GM23338 (cell line): ENCODE data around the gene CELF4. TPM values are rescaled to one million over a fixed set of nuclear protein-coding genes. Genes with fewer than 3 reads are reported as not detected.

Source experiments
- ATAC-seq: fragments of 200-7000 bp; cut with Tn5 transposase; 3 replicates; pipeline ENCODE4 v1.9.1; 2020
- DNase-seq: peaks from one replicate; pipeline ENCODE4 v3.0.0-alpha.2; 2015; ENCODE audit warnings: low spot score
- H2AFZ ChIP-seq: fragments of 200-600 bp; sonication (generic); 2 replicates; pipeline ENCODE4 v1.8.0; 2016; ENCODE audit warnings: antibody characterized with exemption, mild to moderate bottlenecking, moderate library complexity
- H3F3A ChIP-seq: fragments of 200-600 bp; sonication (generic); replicated peaks from 2 replicates; pipeline ENCODE4 v1.8.0; 2017; ENCODE audit warnings: antibody characterized with exemption, mixed run types, low read depth
- H3K27ac ChIP-seq: fragments of 200-600 bp; sonication (generic); 2 replicates; pipeline ENCODE4 v1.6.1; 2016; ENCODE audit warnings: low read depth
- H3K27me3 ChIP-seq: fragments of 200-600 bp; sonication (generic); 2 replicates; pipeline ENCODE4 v1.8.0; 2016; ENCODE audit warnings: mild to moderate bottlenecking, mixed run types, moderate library complexity; ENCODE audit not compliant: insufficient read depth
- H3K36me3 ChIP-seq: fragments of 200-600 bp; sonication (generic); 2 replicates; pipeline ENCODE4 v1.8.0; 2016; ENCODE audit warnings: mild to moderate bottlenecking; ENCODE audit not compliant: insufficient read depth
- H3K4me1 ChIP-seq: fragments of 200-600 bp; sonication (generic); 2 replicates; pipeline ENCODE4 v1.8.0; 2016; ENCODE audit warnings: mild to moderate bottlenecking, moderate library complexity; ENCODE audit not compliant: insufficient read depth
- H3K4me2 ChIP-seq: fragments of 200-600 bp; sonication (generic); 2 replicates; pipeline ENCODE4 v1.7.1; 2017; ENCODE audit warnings: mixed run types
- H3K4me3 ChIP-seq: fragments of 200-600 bp; sonication (generic); 2 replicates; pipeline ENCODE4 v1.6.1; 2016; ENCODE audit warnings: mixed run types
- H3K79me2 ChIP-seq: fragments of 200-600 bp; sonication (generic); replicated peaks from 2 replicates; pipeline ENCODE4 v1.8.0; 2017; ENCODE audit warnings: mild to moderate bottlenecking; ENCODE audit not compliant: insufficient read depth
- H3K9me2 ChIP-seq: fragments of 200-600 bp; sonication (generic); 2 replicates; pipeline ENCODE4 v1.8.0; 2017; ENCODE audit not compliant: insufficient read depth
- H4K20me1 ChIP-seq: fragments of 200-600 bp; sonication (generic); replicated peaks from 2 replicates; pipeline ENCODE4 v1.8.0; 2017; ENCODE audit warnings: mild to moderate bottlenecking; ENCODE audit not compliant: insufficient read depth
- H3K27ac Mint-ChIP-seq: 2 replicates; pipeline ENCODE4 v1.8.0; 2020; ENCODE audit warnings: inconsistent platforms, mild to moderate bottlenecking, moderate library complexity, mixed read lengths
- H3K27me3 Mint-ChIP-seq: 3 replicates; pipeline ENCODE4 v1.8.0; 2022; ENCODE audit warnings: low read depth, mild to moderate bottlenecking, moderate library complexity, mixed read lengths, inconsistent platforms; ENCODE audit not compliant: insufficient read depth, poor library complexity
- H3K36me3 Mint-ChIP-seq: 3 replicates; pipeline ENCODE4 v1.8.0; 2021; ENCODE audit warnings: low read depth, mild to moderate bottlenecking, inconsistent platforms, moderate library complexity, mixed read lengths
- H3K4me1 Mint-ChIP-seq: 3 replicates; pipeline ENCODE4 v1.8.0; 2020; ENCODE audit warnings: mild to moderate bottlenecking, inconsistent platforms, mixed read lengths
- H3K4me3 Mint-ChIP-seq: 3 replicates; pipeline ENCODE4 v1.8.0; 2021; ENCODE audit warnings: moderate library complexity, mild to moderate bottlenecking, inconsistent platforms, mixed read lengths
- H3K9me3 Mint-ChIP-seq: 3 replicates; pipeline ENCODE4 v1.8.0; 2020; ENCODE audit warnings: moderate library complexity, mild to moderate bottlenecking, inconsistent platforms, mixed read lengths
- CREB1 ChIP-seq: fragments of 250-450 bp; sonication (Bioruptor Pico); IDR thresholded peaks from 2 replicates; pipeline ENCODE4 v1.5.0; 2020; ENCODE audit warnings: low read depth, mild to moderate bottlenecking, moderate library complexity
- CTCF ChIP-seq, 2 experiments: fragments of 200-600 bp in 1 of 2; sonication (generic) in 1 of 2; conservative IDR thresholded peaks; 2 replicates each; pipeline versions ENCODE4 v1.5.1 to v1.6.1; 2016 to 2017; ENCODE audit warnings: antibody characterized with exemption in 2 of 2, low read depth in 2 of 2, mild to moderate bottlenecking in 2 of 2, moderate library complexity in 1 of 2
- ETS1 ChIP-seq: IDR thresholded peaks from 2 replicates; pipeline ENCODE4 v1.6.1; 2016; ENCODE audit warnings: antibody characterized with exemption
- JUNB ChIP-seq: IDR thresholded peaks from one replicate; pipeline ENCODE4 v1.6.1; 2016; ENCODE audit warnings: antibody characterized with exemption; ENCODE audit not compliant: unreplicated experiment
- NANOG ChIP-seq: IDR thresholded peaks from 2 replicates; pipeline ENCODE4 v1.6.1; 2016; ENCODE audit warnings: antibody characterized with exemption, borderline replicate concordance
- STAT1 ChIP-seq: IDR thresholded peaks from one replicate; pipeline ENCODE4 v1.6.1; 2016; ENCODE audit warnings: antibody characterized with exemption; ENCODE audit not compliant: unreplicated experiment
- ZNF114 ChIP-seq: fragments of 250-450 bp; sonication (Bioruptor Pico); IDR thresholded peaks from 2 replicates; pipeline ENCODE4 v1.5.0; 2020; ENCODE audit warnings: mild to moderate bottlenecking, moderate library complexity
- ZNF331 ChIP-seq: fragments of 250-450 bp; sonication (Bioruptor Pico); IDR thresholded peaks from 2 replicates; pipeline ENCODE4 v1.5.0; 2020; ENCODE audit warnings: low read depth, mild to moderate bottlenecking, moderate library complexity
- polyA plus RNA-seq: library from polyadenylated mRNA; unstranded; fragments of >200 nt; fragmentation: Nextera tagmentation; extraction: Ambion mirVana; gene quantifications from 2 replicates; pipeline ENCODE4 v1.2.1, GENCODE V29; 2016
- total RNA-seq: library from RNA; depleted of rRNA; stranded (reverse); fragments of >200 nt; shearing (Covaris generic); gene quantifications from 2 replicates; pipeline ENCODE4 v1.2.3, GENCODE V29; 2014
- TF ChIP-seq, protein P1 (sequence below): IDR thresholded peaks from one replicate; pipeline ENCODE4 v1.6.1; 2018; ENCODE audit warnings: antibody characterized with exemption; ENCODE audit not compliant: unreplicated experiment
- TF ChIP-seq, protein P2 (sequence below): fragments of 250-450 bp; sonication (Bioruptor Pico); IDR thresholded peaks from 2 replicates; pipeline ENCODE4 v1.5.0; 2020; ENCODE audit warnings: mild to moderate bottlenecking, moderate library complexity

The CELF4 gene
- total and polyA plus RNA-seq, 2 experiments from 2014 or later, result 2.6 to 6.7 TPM

DNA sequence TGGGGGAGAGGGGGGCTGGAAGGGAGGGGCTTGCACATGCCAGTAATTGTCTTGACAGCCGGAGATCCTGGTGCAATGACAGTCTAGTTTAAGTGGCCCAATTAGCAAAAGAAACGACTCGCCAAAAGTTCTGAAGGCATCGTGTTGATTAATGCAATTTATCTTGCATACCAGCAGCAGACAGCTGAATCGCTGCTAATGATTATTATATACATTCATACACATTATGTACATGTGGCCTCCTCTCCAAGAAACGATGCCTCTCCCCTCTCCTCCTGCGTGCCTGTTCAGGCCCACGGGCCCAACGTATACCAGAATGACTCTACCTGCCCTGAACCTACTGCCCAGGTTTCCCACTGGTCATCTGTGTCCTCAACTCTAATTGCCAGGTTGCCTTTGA, 214.5 kb downstream of the CELF4 start (continued):
- TF ChIP-seq ZNF114 (CRISPR knock-in tag) (no peak), JUNB (no peak), CREB1 (no peak)
- TF ChIP-seq, protein P1, sequence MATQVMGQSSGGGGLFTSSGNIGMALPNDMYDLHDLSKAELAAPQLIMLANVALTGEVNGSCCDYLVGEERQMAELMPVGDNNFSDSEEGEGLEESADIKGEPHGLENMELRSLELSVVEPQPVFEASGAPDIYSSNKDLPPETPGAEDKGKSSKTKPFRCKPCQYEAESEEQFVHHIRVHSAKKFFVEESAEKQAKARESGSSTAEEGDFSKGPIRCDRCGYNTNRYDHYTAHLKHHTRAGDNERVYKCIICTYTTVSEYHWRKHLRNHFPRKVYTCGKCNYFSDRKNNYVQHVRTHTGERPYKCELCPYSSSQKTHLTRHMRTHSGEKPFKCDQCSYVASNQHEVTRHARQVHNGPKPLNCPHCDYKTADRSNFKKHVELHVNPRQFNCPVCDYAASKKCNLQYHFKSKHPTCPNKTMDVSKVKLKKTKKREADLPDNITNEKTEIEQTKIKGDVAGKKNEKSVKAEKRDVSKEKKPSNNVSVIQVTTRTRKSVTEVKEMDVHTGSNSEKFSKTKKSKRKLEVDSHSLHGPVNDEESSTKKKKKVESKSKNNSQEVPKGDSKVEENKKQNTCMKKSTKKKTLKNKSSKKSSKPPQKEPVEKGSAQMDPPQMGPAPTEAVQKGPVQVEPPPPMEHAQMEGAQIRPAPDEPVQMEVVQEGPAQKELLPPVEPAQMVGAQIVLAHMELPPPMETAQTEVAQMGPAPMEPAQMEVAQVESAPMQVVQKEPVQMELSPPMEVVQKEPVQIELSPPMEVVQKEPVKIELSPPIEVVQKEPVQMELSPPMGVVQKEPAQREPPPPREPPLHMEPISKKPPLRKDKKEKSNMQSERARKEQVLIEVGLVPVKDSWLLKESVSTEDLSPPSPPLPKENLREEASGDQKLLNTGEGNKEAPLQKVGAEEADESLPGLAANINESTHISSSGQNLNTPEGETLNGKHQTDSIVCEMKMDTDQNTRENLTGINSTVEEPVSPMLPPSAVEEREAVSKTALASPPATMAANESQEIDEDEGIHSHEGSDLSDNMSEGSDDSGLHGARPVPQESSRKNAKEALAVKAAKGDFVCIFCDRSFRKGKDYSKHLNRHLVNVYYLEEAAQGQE, result no peak

- Mint-ChIP-seq H3K27me3 (peaks cover 23% of the 10 kb centered on the region), H3K9me3 (no peaks in the 10 kb centered on the region), H3K4me3 (no peak overlapping the region), H3K27ac (no peak overlapping the region), H3K36me3 (no peaks in the 10 kb centered on the region), H3K4me1 (peaks cover 16% of the 10 kb centered on the region)
- no peak for TF ChIP-seq JUNB
- TF ChIP-seq NANOG, result no peak
- no peak for TF ChIP-seq ZNF114 (CRISPR knock-in tag)
- TF ChIP-seq, protein P2, sequence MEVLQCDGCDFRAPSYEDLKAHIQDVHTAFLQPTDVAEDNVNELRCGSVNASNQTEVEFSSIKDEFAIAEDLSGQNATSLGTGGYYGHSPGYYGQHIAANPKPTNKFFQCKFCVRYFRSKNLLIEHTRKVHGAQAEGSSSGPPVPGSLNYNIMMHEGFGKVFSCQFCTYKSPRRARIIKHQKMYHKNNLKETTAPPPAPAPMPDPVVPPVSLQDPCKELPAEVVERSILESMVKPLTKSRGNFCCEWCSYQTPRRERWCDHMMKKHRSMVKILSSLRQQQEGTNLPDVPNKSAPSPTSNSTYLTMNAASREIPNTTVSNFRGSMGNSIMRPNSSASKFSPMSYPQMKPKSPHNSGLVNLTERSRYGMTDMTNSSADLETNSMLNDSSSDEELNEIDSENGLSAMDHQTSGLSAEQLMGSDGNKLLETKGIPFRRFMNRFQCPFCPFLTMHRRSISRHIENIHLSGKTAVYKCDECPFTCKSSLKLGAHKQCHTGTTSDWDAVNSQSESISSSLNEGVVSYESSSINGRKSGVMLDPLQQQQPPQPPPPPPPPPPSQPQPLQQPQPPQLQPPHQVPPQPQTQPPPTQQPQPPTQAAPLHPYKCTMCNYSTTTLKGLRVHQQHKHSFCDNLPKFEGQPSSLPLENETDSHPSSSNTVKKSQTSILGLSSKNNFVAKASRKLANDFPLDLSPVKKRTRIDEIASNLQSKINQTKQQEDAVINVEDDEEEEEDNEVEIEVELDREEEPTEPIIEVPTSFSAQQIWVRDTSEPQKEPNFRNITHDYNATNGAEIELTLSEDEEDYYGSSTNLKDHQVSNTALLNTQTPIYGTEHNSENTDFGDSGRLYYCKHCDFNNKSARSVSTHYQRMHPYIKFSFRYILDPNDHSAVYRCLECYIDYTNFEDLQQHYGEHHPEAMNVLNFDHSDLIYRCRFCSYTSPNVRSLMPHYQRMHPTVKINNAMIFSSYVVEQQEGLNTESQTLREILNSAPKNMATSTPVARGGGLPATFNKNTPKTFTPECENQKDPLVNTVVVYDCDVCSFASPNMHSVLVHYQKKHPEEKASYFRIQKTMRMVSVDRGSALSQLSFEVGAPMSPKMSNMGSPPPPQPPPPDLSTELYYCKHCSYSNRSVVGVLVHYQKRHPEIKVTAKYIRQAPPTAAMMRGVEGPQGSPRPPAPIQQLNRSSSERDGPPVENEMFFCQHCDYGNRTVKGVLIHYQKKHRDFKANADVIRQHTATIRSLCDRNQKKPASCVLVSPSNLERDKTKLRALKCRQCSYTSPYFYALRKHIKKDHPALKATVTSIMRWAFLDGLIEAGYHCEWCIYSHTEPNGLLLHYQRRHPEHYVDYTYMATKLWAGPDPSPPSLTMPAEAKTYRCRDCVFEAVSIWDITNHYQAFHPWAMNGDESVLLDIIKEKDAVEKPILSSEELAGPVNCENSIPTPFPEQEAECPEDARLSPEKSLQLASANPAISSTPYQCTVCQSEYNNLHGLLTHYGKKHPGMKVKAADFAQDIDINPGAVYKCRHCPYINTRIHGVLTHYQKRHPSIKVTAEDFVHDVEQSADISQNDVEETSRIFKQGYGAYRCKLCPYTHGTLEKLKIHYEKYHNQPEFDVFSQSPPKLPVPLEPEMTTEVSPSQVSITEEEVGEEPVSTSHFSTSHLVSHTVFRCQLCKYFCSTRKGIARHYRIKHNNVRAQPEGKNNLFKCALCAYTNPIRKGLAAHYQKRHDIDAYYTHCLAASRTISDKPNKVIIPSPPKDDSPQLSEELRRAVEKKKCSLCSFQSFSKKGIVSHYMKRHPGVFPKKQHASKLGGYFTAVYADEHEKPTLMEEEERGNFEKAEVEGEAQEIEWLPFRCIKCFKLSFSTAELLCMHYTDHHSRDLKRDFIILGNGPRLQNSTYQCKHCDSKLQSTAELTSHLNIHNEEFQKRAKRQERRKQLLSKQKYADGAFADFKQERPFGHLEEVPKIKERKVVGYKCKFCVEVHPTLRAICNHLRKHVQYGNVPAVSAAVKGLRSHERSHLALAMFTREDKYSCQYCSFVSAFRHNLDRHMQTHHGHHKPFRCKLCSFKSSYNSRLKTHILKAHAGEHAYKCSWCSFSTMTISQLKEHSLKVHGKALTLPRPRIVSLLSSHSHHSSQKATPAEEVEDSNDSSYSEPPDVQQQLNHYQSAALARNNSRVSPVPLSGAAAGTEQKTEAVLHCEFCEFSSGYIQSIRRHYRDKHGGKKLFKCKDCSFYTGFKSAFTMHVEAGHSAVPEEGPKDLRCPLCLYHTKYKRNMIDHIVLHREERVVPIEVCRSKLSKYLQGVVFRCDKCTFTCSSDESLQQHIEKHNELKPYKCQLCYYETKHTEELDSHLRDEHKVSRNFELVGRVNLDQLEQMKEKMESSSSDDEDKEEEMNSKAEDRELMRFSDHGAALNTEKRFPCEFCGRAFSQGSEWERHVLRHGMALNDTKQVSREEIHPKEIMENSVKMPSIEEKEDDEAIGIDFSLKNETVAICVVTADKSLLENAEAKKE (CRISPR knock-in tag), result no peak
- TF ChIP-seq ZNF331 (CRISPR knock-in tag), result no peak
- no peak for TF ChIP-seq CREB1
- no peak for TF ChIP-seq STAT1
- no peak for TF ChIP-seq CTCF (conservative IDR thresholded peaks at IDR 0.05; ENCODE audit: low read depth in 2 of 2)
- no peak for TF ChIP-seq ETS1
- no peak overlapping the region for H3K27ac ChIP-seq
- DNase-seq (no peak), ATAC-seq (no peak)
- no peaks in the 10 kb centered on the region for H3F3A ChIP-seq
- H3K4me1 ChIP-seq, result no peaks in the 10 kb centered on the region
- no peak overlapping the region for H3K4me2 ChIP-seq
- H3K79me2 ChIP-seq, result no peaks in the 10 kb centered on the region
- H3K9me2 ChIP-seq, result no peaks in the 10 kb centered on the region
- H4K20me1 ChIP-seq, result peaks cover 2% of the 10 kb centered on the region; the same call in 1 of the 2 replicates
- H3K4me3 ChIP-seq, result no peak overlapping the region
- H3K27me3 ChIP-seq, result 0 out of 2 replicates have a peak, but pooled peaks cover 4% of the 10 kb centered on the region
- H2AFZ ChIP-seq, result no peak overlapping the region
- H3K36me3 ChIP-seq, result no peaks in the 10 kb centered on the region
Observed at GRCh38 chr18:37348729-37349128, 216.9 kb downstream of the CELF4 start.
